B cell (primary cell): ENCODE results near the gene RSPH6A. TPM values are rescaled to one million over a fixed set of nuclear protein-coding genes. Genes with fewer than 3 reads are reported as not detected.

Experiments used
- ATAC-seq: fragments of 200-7000 bp; cut with Tn5 transposase; one replicate; pipeline ENCODE4 v1.10.0; 2021; ENCODE audit warnings: low read depth, mild to moderate bottlenecking, moderate number of reproducible peaks, moderate library complexity
- CTCF ChIA-PET: fragments of 350-600 bp; sonication (Branson Sonifier 250); formaldehyde crosslinking; loops from one replicate; lab custom pipeline; 2021; ENCODE audit warnings: antibody characterized with exemption, inconsistent platforms; lab: Charles Lee
- POLR2A ChIA-PET: fragments of 350-600 bp; sonication (Branson Sonifier 250); formaldehyde crosslinking; loops from one replicate; lab custom pipeline; 2021; ENCODE audit warnings: antibody characterized with exemption; lab: Charles Lee
- DNase-seq: peaks from one replicate; pipeline ENCODE4 v3.0.0; 2013
- H2AFZ ChIP-seq: 2 replicates; pipeline ENCODE4 v1.6.1; 2012; ENCODE audit warnings: mild to moderate bottlenecking, low read depth, low read length; ENCODE audit not compliant: insufficient read depth, poor library complexity, severe bottlenecking
- H3K27ac ChIP-seq, 2 donors: 1 replicate in 1 of 2; 2 replicates in 1 of 2; pipeline ENCODE4 v1.5.1; 2012 to 2013; ENCODE audit warnings: low read length in 2 of 2, mild to moderate bottlenecking in 2 of 2, moderate library complexity in 1 of 2
- H3K27me3 ChIP-seq, 4 experiments: fragments of 200-600 bp in 1 of 4; sonication (generic) in 1 of 4; replicated peaks in 1 of 4; 1 replicate in 2 of 4; 2 replicates in 2 of 4; pipeline versions ENCODE4 v1.6.1 to v1.7.0; 2013 to 2016; ENCODE audit warnings: low read length in 3 of 4, mild to moderate bottlenecking in 2 of 4, mixed read lengths in 1 of 4, moderate library complexity in 1 of 4; ENCODE audit not compliant: insufficient read depth in 4 of 4, control insufficient read depth in 3 of 4; ENCODE audit errors: control extremely low read depth in 1 of 4
- H3K36me3 ChIP-seq, 2 experiments: replicated peaks in 1 of 2; 1 replicate in 1 of 2; 2 replicates in 1 of 2; pipeline versions ENCODE4 v1.6.1 to v1.7.1; 2013; ENCODE audit warnings: low read length in 1 of 2; ENCODE audit not compliant: insufficient read depth in 2 of 2, control insufficient read depth in 1 of 2; ENCODE audit errors: control extremely low read depth in 1 of 2, extremely low read depth in 1 of 2
- H3K4me1 ChIP-seq, 2 donors: fragments of 200-600 bp in 1 of 2; sonication (generic) in 1 of 2; 1 replicate in 1 of 2; 2 replicates in 1 of 2; pipeline versions ENCODE4 v1.5.1 to v1.6.1; 2013 to 2017; ENCODE audit warnings: low read length in 2 of 2; ENCODE audit not compliant: control insufficient read depth in 2 of 2, insufficient read depth in 2 of 2
- H3K4me2 ChIP-seq: replicated peaks from 2 replicates; pipeline ENCODE3; 2012; ENCODE audit warnings: mild to moderate bottlenecking, low read depth, low read length; ENCODE audit not compliant: poor library complexity, severe bottlenecking
- H3K4me3 ChIP-seq, 5 experiments: fragments of 200-600 bp in 1 of 5; sonication (generic) in 1 of 5; 1 replicate in 3 of 5; 2 replicates in 2 of 5; pipeline versions ENCODE4 v1.5.1 to v1.7.0; 2011 to 2016; ENCODE audit warnings: low read length in 4 of 5, mild to moderate bottlenecking in 4 of 5, low read depth in 2 of 5, control low read depth in 1 of 5, moderate library complexity in 1 of 5; ENCODE audit not compliant: insufficient read depth in 1 of 5; ENCODE audit errors: control extremely low read depth in 1 of 5, extremely low read depth in 1 of 5
- H3K79me2 ChIP-seq: fragments of 200-600 bp; sonication (generic); one replicate; pipeline ENCODE4 v1.6.0; 2016; ENCODE audit warnings: low read length; ENCODE audit not compliant: control insufficient read depth, insufficient read depth
- H3K9ac ChIP-seq: fragments of 200-600 bp; sonication (generic); 2 replicates; pipeline ENCODE4 v1.6.1; 2017; ENCODE audit warnings: mild to moderate bottlenecking, low read length, moderate library complexity
- H3K9me3 ChIP-seq, 3 donors: one replicate each; pipeline versions ENCODE4 v1.6.1 to v1.7.1; 2013; ENCODE audit warnings: low read length in 2 of 3; ENCODE audit not compliant: control insufficient read depth in 2 of 3, insufficient read depth in 1 of 3; ENCODE audit errors: control extremely low read depth in 1 of 3
- H4K20me1 ChIP-seq: 2 replicates; pipeline ENCODE4 v1.6.0; 2012; ENCODE audit warnings: mild to moderate bottlenecking, low read length; ENCODE audit not compliant: insufficient read depth, control insufficient read depth, poor library complexity, severe bottlenecking
- H3K27ac Mint-ChIP-seq: one replicate; pipeline ENCODE4 v1.8.0; 2021; ENCODE audit warnings: mixed read lengths
- H3K27me3 Mint-ChIP-seq: one replicate; pipeline ENCODE4 v1.8.0; 2021; ENCODE audit warnings: mixed read lengths
- H3K4me1 Mint-ChIP-seq: one replicate; pipeline ENCODE4 v1.8.0; 2021; ENCODE audit warnings: mixed read lengths
- H3K4me3 Mint-ChIP-seq: one replicate; pipeline ENCODE4 v1.8.0; 2021; ENCODE audit warnings: mixed read lengths
- H3K9me3 Mint-ChIP-seq: one replicate; pipeline ENCODE4 v1.8.0; 2022; ENCODE audit warnings: mixed read lengths; ENCODE audit not compliant: insufficient read depth
- EZH2 ChIP-seq: IDR thresholded peaks from 2 replicates; pipeline ENCODE4 v1.6.1; 2012; ENCODE audit warnings: borderline replicate concordance, low read depth, mild to moderate bottlenecking, moderate library complexity, low read length; ENCODE audit not compliant: insufficient read depth, poor library complexity, severe bottlenecking
- WGBS: methylation state at CpG from one replicate; pipeline ENCODE4 v1.1.5; 2013; ENCODE audit warnings: missing lambda C conversion rate; ENCODE audit not compliant: insufficient coverage; 5-methylcytosine and 5-hydroxymethylcytosine counted together
- intact Hi-C: fragments of 100-400 bp; cut with micrococcal nuclease; formaldehyde crosslinking; loops from one replicate; pipeline ENCODE4 v1.10.0; 2022
- polyA plus RNA-seq: library from polyadenylated mRNA; depleted of rRNA; stranded (reverse); fragments of >200 nt; gene quantifications from 2 replicates; pipeline ENCODE4 v1.2.3, GENCODE V29; 2012
- total RNA-seq, 2 donors: library from RNA; stranded (reverse); fragments of 120-200 nt in 1 of 2; gene quantifications; 1 replicate in 1 of 2; 2 replicates in 1 of 2; pipeline versions ENCODE4 v1.2.3 to v1.2.4, GENCODE V29; 2013 to 2022
- TF ChIP-seq, protein P1 (sequence below): fragments of 200-600 bp; IDR thresholded peaks from one replicate; pipeline ENCODE4 v1.8.0; 2022; ENCODE audit warnings: antibody characterized with exemption, mild to moderate bottlenecking

Gene RSPH6A
- total and polyA plus RNA-seq, 2 donors (not counting 1 experiment from before 2014, with no cell fraction given) = 0.03 to 0.62 TPM

DNA sequence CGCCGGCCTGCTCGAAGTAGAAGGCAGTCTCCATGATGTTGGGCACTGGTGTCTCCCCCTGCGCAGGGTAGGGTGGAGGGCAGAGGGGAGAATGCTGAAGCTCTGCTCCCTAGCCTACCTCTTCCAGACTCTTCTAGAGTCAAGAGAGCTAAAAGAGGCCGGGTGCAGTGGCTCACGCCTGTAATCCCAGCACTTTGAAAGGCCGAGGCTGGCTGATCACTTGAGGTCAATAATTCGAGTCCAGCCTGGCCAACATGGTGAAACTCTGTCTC lies 10.2 kb downstream of the RSPH6A start:
- Histone ChIP-seq H3K79me2 (no peaks in the 10 kb centered on the region), H3K4me3 (no peak overlapping the region), H3K27me3 (peaks cover 0 to 6% (median 0%) of the 10 kb centered on the region in 4 experiments), H3K4me1 (no peaks in the 10 kb centered on the region), H3K36me3 (no peaks in the 10 kb centered on the region), H3K27ac (no peak overlapping the region), H3K9me3 (peaks cover 0 to 4% (median 0%) of the 10 kb centered on the region in 3 donors), H2AFZ (no peak overlapping the region), H4K20me1 (no peaks in the 10 kb centered on the region), H3K4me2 (no peak overlapping the region), H3K9ac (no peak overlapping the region)
- DNase-seq = no peak
- POLR2A ChIA-PET = no interaction called here
- ATAC-seq = no peak
- 100% methylated on average over 4 of the region's 8 CpGs for whole genome bisulfite sequencing
- H3K27me3 Mint-ChIP-seq = peaks cover 5% of the 10 kb centered on the region
- H3K27ac Mint-ChIP-seq = no peak overlapping the region
- no peak overlapping the region for H3K4me3 Mint-ChIP-seq
- intact Hi-C loops = no loop called here
- TF ChIP-seq EZH2 = no peak
- TF ChIP-seq, protein P1, sequence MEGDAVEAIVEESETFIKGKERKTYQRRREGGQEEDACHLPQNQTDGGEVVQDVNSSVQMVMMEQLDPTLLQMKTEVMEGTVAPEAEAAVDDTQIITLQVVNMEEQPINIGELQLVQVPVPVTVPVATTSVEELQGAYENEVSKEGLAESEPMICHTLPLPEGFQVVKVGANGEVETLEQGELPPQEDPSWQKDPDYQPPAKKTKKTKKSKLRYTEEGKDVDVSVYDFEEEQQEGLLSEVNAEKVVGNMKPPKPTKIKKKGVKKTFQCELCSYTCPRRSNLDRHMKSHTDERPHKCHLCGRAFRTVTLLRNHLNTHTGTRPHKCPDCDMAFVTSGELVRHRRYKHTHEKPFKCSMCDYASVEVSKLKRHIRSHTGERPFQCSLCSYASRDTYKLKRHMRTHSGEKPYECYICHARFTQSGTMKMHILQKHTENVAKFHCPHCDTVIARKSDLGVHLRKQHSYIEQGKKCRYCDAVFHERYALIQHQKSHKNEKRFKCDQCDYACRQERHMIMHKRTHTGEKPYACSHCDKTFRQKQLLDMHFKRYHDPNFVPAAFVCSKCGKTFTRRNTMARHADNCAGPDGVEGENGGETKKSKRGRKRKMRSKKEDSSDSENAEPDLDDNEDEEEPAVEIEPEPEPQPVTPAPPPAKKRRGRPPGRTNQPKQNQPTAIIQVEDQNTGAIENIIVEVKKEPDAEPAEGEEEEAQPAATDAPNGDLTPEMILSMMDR = no peak
- H3K9me3 Mint-ChIP-seq = no peaks in the 10 kb centered on the region
- CTCF ChIA-PET = interaction anchor here (0.7 to 11.8 kb wide), 3 partner anchors 9 to 34 kb away, joined by 3 to 302 read pairs (median 3); partner anchors contain the start of gene SIX5
- peaks cover 2% of the 10 kb centered on the region for H3K4me1 Mint-ChIP-seq

DNA sequence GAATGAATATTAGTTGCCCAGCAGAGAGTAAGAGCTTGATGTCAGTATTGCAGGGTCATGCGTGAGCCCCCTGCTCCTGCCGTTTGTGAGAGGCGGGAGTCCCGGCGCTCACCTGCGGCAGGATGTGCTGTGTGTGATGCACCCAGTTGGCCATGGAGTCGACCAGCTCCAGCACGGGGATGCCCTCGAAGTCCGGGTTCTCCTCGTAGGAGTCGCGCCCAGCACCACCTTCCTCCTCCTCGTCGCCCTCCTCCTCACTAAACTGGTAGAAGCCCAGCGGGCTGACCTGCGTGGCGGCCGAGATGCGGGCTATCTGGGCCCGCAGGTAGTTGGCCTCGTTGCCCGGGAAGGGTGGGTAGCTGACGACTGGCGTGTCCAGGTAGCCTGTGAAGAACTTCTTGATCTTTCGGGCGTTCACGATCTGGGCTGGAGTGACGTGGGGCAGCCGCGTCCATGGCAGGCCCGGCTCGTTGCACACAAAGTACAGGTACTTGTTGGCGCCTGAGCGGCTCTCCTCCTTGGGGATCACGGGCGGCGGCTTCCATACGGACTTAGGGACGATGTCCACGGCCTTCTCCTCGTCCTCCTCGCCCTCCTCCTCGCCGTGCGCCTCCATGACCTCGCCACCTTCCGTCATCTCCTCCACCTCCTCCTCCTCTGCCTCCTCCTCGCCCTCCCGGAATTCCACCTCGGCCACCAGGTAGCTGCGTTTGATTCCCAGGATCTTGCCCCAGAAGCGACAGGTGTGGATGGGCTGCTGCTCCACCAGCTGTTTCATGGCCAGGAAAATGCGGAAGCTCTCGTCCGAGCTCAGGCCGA lies 10.8 kb downstream of the RSPH6A start:
- CTCF ChIA-PET = interaction anchor here (1.0 to 11.8 kb wide), 4 partner anchors 10 to 124 kb away, joined by 3 to 302 read pairs (median 4); partner anchors contain the start of gene SIX5
- no peak for ATAC-seq

More for the DNA sequence above, 10.8 kb downstream of the RSPH6A start:
- no peaks in the 10 kb centered on the region for H4K20me1 ChIP-seq
- H3K27me3 ChIP-seq = peaks cover 0 to 10% (median 0%) of the 10 kb centered on the region in 4 experiments
- POLR2A ChIA-PET = interaction anchor here (0.5 kb wide), 1 partner anchor 35 kb away, joined by 5 read pairs; no protein-coding TSS in a partner anchor
- no peak overlapping the region for H2AFZ ChIP-seq
- Mint-ChIP-seq H3K27ac (no peak overlapping the region), H3K9me3 (no peaks in the 10 kb centered on the region), H3K4me1 (peaks cover 2% of the 10 kb centered on the region), H3K4me3 (no peak overlapping the region), H3K27me3 (peaks cover 5% of the 10 kb centered on the region)
- 94% methylated on average over 53 of the region's 57 CpGs for WGBS
- H3K4me3 ChIP-seq = no peak overlapping the region
- no peak overlapping the region for H3K4me2 ChIP-seq
- no peak for DNase-seq
- H3K4me1 ChIP-seq = peaks cover 0 to under 1% of the 10 kb centered on the region in 2 donors
- no peak overlapping the region for H3K27ac ChIP-seq
- no peak overlapping the region for H3K9ac ChIP-seq
- H3K79me2 ChIP-seq = no peaks in the 10 kb centered on the region
- TF ChIP-seq EZH2 = no peak
- TF ChIP-seq, protein P1 = no peak
- H3K36me3 ChIP-seq = no peaks in the 10 kb centered on the region
- H3K9me3 ChIP-seq = peaks cover 0 to 4% (median 0%) of the 10 kb centered on the region in 3 donors
- intact Hi-C loops = no loop called here
